GM18507 (cell line): ENCODE data around the gene CACNB4.
"Not testable (repeated sequence)": the region's sequence is repeated elsewhere in the genome, so short reads cannot be mapped to it uniquely, and the experiment has no call there.

Experiments used
- DNase-seq: peaks from one replicate; pipeline ENCODE4 v3.0.0; 2011; ENCODE audit warnings: low read depth; ENCODE audit not compliant: insufficient read length; ENCODE audit errors: extremely low spot score
- FAIRE-seq: peaks from 2 replicates; lab custom pipeline; 2011; peaks lifted over from hg19 to GRCh38; lab: Jason Lieb, UNC

Gene CACNB4

DNA sequence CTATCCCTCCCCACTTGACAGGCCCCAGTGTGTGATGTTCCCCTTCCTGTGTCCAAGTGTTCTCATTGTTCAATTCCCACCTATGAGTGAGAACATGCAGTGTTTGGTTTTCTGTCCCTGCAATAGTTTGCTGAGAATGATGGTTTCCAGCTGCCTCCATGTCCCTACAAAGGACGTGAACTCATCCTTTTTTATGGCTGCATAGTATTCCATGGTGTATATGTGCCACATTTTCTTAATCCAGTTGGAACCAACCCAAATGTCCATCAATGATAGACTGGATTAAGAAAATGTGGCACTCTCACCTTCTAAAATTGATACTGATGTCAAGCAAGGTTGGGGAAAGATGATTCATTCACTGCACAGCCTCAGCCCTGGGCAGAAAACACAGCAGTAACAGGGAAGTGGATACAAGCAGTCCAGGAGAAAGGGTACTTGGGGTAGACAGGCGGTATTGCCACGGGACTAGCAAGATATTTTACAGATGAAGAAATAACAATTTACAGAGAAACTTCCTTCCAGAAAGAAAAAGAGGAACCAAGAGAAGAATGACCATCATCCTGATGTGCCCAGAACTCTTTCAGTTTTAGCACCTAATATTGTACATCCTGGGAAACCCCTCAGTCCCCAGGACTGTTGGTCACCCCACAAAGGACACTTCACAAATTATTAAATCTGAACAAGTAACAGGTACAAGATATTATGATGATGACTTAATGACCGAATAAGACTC, 68.1 kb downstream of the CACNB4 start:
- FAIRE-seq = peak; percentile 86
- not testable (repeated sequence) for DNase-seq

DNA sequence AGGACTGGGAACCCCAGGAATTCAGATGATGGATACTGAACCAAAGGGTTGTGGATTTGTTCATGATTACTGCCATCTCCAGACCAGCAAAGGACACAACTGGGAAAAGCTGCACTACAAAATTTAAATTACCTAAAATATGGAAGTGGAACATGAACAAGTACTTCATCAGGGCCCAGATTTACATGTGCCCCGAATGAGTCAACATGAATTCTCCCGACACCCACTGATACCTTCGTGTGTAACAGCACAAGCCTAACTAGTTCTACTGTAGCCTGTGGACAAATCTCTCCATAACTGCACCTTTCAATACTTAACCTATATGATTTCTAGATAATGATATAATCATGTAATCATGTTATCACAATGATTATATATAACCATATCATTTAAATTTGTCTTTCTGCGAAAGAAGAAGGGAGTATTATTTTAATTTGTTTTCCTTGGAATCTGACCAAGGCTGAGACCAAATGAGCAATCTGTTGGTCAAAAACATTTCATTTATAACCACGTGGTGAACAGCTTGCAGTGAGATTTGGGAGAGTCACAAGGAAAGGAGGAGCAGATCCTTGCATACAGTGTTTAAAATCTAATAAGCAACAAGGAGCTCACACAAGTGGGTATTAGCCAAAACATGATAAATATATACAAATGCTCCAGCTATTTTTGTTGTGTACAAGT, 70.5 kb downstream of the CACNB4 start:
- no peak for FAIRE-seq
- DNase-seq = no peak

DNA sequence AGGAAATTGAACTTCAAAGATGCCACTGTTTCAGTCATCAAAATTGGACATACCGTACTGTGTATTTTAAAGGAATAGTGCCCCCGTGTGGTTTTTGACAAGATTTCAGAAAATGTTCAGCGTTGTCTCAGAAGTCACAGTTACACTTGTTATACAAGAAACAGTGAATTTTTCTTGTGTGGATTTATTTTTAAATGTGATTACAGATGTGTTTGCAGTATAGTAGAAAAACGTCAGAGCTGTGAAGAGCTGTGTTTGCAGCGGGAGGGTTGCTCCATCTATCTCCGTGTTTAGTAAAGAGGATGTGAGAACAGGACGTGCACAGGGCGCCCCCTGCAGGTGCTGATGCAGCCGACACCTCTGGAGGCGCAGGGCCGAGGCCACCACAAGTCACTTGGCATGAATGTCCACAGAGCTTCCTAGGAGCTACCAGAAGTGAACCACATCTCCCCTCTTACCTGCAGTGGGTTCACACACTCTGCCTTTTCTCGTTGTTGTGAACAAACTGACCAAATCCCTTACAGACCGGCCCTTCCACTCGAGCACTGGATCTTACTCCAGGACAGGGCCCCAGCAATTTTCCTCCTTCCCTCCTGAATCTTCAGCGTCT, 73.1 kb downstream of the CACNB4 start:
- peak; percentile 91 for FAIRE-seq
- DNase-seq = no peak

DNA sequence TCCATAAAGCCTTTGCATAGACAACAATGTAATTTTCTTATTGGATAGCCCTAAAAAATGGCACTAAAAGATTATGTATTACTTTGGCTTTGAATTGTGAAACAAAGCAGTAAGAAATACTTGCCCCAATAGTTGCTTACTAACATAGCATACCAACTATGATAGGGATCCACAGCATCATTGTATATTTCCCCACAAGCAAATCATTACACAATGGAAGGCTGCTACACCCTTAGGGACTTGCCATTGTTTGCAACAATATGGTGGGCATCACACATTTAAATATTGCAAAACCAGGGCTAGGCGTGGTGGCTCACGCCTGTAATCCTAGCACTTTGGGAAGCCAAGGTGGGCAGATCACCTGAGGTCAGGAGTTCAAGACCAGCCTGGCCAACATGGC, 74.4 kb downstream of the CACNB4 start:
- DNase-seq (no peak), FAIRE-seq (no peak)

DNA sequence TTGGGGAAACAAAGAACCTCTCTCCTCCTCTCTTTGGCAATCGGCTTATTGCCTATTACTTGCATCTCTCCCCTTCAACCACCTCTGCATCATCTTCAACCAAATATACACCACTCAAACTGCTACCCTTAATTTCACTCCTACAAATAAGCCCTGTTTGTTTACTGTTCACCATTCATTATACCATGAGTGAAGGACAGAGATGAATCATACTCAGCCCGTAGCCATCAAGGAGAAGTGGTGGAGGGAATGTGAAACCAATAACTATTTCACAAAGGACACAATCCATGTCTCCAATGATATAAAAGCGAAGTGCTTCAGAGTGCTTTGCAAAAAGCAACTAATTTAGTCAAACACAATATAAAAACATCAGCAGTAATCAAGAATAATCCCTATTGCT, 76.8 kb downstream of the CACNB4 start:
- DNase-seq = no peak
- FAIRE-seq = peak; percentile 24

DNA sequence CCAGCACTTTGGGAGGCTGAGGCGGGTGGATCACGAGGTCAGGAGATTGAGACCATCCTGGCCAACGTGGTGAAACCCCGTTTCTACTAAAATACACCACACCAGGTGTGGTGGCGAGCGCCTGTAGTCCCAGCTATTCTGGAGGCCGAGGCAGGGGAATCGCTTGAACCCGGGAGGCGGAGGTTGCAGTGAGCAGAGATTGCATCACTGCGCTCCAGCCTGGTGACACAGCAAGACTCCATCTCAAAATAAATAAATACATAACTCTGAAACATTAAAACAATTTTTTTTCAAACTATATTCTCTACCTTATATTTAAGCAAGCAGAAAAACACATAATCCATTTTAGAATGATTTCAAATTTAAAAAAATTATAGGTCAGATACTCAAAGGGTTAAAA, 77.8 kb downstream of the CACNB4 start:
- not testable (repeated sequence) for FAIRE-seq

DNA sequence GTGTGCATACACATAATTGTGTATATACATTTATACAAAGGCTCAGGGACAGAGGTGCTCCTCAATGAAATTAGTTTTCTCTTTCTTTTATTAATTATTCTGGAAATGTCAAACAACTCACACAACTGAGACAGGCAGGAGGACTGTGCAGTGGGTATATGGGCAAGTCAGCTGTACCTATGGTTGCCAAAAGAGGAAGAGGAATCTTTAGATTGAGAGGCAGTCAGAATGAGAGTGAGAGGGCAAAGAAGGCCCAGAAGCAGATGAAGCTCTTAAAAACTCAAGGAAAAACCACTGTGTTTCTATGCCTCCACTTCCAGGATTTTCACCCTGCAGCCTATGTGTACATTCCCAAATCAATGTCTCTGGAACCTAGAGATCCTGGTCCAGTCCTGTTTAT, 79.1 kb downstream of the CACNB4 start:
- DNase-seq = no peak
- FAIRE-seq = peak; percentile 57

More for the DNA sequence above, 77.8 kb downstream of the CACNB4 start:
- not testable (repeated sequence) for DNase-seq

DNA sequence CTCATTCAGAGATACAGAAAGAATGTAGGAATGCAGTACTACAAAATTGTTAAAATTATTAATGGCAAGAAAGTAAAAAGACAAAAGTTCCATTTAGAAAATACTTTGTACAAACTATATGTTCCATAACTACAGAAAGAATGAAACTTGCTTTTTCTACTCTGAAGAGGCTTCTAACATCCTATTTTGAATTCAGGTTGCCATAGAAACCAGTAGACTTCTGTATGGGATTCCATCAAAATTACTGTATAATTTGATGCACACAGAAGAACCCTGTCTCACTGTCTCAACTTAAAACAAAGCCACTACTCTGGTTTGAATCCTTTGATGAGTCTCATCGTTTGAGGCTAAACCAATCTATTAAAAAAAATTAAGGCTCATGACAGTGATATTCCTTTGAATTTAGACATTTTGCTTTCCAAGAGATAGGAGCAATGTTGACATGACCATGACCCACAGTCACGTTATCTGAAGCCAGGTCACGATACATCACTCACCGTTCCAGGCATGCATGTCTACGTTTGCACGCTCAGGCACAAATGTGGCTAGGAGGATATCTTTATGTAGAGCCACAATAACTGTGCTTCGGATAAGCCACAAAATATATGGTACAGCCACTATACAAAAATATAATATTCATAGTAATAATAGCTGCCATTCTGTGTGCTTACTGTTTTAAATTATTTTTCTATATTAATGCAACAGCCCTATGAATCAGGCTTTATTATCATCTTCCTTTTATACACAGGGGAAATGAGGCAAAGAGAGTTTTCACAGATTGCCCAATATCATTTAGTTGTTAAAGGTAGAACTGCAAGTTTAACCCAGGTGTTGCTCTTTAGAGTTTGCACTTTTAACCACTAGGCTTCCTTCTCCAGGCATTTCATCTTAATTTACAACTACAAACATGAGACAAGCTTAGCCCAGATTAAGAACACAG, 82.4 kb downstream of the CACNB4 start:
- DNase-seq = no peak
- FAIRE-seq = no peak

DNA sequence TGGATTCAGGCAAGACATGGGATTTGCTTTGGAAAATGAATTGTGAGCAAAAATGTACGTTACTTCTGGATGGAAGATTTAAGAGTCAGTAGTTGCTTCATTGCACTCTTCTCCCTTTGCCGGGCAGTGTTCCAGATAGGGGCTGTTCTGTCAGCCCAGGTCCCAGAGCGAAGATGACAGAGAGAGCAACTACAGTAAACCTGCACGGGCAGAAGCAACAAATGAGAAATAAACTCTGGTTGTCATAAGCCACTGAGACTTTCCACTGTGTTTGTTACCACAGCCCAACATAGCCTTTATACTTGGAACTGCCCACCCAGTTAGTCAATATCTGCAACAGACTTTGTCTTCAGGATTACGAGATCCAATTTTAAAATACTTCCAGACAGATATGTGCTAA, 83.3 kb downstream of the CACNB4 start:
- DNase-seq = no peak
- FAIRE-seq = no peak

DNA sequence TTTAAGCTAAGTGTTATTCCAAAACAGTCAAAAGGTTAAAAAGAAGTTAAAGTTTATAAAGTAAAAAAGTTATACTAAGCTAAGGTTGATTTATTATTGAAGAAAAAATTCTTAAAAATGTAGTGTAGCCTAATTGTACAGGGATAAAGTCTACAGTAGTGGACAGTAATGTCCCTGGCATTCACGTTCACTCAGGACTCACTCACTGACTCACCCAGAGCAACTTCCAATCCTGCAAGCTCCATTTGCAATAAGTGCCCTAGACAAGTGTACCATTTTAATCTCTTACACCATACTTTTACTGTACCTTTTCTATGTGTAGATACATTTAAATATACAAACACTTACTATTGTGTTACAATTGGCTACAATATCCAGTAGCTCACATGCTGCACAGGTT, 86.1 kb downstream of the CACNB4 start:
- no peak for FAIRE-seq

DNA sequence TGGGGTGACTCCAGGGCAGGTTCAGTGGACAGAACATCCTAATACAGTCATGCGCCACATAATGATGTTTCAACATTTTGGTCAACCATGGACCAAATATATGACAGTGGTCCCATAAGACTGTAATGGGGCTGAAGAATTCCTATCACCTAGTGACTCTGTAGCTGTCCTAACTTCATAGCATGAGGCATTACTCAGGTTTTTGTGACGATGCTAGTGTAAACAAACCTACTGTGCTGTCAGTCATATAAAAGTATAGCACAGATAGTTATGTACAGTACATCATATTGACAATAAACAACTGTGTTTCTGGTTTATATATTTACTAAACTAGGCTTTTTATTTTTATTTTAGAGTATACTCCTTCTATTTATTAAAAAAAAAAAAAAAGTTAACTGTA, 87.1 kb downstream of the CACNB4 start:
- FAIRE-seq (no peak), DNase-seq (no peak)

More for the DNA sequence above, 86.1 kb downstream of the CACNB4 start:
- DNase-seq = no peak

DNA sequence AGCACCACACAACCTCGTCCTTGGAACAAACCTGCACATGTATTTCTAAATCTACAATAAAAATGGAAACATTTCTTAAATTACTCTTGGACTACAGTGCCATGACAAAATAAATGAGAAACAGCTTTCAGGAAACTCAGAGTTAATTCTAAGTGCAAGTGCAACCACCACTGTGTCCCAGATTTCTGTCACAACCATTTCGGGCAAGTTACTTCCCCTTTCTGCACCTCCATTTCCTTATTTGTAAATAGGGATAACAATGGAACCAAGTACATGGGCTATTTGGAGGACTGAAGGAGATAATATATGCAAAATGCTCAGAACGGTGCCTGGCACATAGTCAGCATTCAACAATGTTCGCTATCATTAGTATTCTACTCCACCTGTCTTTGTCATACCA, 93.2 kb downstream of the CACNB4 start:
- FAIRE-seq (no peak), DNase-seq (no peak)

DNA sequence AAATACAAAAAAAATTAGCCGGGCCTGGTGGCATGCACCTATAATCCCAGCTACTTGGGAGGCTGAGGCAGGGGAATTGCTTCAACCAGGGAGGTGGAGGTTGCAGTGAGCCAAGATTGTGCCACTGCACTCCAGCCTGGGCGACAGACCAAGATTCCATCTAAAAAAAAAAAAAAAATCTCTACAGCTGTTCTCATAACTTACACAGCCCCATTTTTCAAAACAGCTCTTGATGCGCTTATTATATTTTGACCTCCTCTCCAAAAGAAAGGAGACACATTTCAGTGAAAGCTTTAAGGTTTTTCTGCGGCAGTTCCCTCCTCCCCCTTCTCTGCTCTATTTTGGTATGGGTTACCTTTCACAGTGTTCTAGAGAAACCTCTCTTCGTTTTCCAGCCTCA, 95.6 kb downstream of the CACNB4 start:
- not testable (repeated sequence) for FAIRE-seq, DNase-seq

DNA sequence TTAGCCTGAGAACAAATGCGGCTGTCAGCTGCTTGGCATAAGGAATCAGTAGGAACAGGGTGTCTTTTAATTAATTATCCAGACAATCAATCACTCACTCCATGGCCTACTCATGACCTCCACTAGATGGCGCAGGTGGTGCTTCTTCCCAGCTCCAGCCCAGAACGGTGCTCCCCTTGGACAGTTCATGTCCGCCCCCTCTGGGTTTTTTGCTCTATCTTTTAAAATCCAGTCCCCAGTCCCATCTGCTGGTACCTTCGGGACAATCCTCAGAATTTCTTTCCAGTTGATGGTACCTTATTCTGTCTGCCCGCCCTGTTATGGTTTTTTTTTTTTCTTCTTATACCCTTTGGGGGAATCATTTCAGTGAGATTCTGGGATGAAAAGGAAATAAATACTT, 99.8 kb downstream of the CACNB4 start:
- peak; percentile 59 for FAIRE-seq
- DNase-seq = peak; percentile 33

DNA sequence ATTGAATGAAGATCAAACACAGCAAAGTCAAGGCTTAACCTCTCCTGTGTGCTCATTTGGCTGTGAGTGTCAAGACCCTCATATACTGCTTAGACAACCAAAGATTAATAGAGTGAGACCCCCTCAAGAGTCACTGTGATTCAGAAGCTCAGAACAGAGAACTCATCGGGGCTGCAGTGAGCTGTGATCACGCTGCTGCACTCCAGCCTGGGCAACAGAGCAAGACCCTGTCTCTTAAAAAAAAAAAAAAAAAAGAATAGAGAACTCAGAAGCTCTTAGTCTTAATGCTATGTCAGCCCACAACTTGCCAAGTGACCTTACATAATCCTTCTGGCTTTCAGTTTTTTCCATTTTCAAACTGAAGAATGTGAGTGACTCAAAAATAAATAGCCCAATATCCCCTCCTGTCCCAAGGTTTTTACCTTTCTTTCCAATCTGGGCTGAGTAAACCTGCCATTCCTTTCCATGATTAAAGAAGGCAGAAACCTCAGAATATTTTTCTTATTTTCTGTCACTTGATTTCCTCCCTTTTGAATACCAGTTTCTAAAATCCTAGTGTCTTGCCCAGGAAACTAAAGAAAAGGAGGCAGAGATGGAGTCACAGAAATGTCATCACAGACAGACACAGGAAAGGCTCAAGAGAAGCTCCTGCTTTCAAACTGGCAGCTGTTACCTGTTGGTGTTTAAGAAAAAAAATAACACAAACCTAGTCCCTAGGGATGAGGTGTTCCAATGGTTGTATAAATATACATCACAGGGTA, 102.4 kb downstream of the CACNB4 start:
- FAIRE-seq (no peak), DNase-seq (no peak)

DNA sequence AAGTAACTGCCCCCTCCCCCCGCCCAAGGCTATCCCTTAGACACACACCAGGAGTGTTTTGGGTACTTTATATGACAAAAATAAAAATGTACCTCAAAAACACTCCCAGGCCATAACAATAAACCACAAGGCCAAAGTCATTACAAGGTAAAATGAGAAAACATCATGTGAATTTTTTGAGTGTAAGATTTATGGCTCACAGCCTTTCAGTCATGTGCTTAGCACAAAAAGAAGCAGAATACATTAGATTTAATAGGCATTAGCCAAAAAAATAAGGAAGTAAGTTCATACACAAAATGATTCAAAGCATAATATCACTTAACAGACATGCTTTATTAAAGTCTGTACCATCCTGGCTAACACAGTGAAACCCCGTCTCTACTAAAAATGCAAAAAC, 103.7 kb downstream of the CACNB4 start:
- FAIRE-seq = no peak

DNA sequence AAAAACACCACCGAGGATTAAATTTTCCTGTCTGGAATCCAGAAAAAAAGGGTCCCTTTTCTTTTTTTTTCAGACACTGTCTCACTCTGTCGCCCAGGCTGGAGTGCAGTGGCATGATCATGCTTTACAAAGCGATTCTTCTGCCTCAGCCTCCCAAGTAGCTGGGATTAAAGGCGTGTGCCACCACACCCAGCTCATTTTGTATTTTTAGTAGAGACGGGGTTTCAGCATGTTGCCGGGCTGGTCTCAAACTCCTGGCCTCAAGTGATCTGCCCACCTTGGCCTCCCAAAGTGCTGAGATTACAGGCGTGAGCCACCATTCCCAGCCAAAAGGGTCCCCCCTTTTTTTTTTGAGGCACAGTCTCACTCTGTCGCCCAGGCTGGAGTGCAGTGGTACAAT, 104.7 kb downstream of the CACNB4 start:
- not testable (repeated sequence) for FAIRE-seq, DNase-seq

More for the DNA sequence above, 103.7 kb downstream of the CACNB4 start:
- no peak for DNase-seq

DNA sequence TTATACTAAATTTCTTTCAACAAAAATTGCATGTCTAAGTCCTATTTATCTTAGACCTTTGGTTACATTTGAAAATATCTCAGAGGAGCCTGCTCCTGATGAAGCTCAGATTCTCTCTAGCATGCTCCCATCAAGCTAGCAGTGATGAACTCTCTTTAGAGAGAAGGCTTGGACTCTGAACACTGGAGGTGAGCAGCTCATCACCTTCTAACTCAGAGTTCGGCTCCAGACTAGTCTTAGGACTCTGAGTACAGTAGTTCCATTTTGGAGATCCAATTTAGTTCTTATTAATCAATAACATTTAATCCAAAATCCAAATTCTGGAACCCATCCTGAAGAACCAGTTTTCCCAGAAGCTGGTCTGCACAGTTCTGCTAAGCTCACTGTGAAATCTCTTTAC, 107.8 kb downstream of the CACNB4 start:
- FAIRE-seq (no peak), DNase-seq (no peak)

DNA sequence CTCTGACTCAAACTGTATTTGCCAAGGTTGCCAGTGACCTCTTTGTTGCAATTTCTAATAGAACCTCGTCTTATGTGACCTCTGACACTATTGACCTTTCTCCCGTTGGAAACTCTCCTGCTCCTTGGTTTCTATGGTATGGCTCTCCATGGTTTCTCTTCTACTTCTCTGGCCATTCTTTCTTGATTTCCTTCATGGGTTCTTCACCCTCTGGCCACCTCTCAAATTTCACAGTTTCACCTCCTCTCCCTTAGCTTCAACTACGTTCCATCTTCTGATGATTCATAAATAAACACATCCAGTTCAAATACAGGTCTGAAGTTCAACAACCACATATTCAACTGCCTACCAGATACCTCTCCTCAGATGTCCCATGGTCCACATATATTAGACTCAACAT, 109.5 kb downstream of the CACNB4 start:
- DNase-seq (no peak), FAIRE-seq (no peak)
